Neural cell (in vitro differentiated cells): ENCODE measurements around the gene CYP19A1. TPM values are rescaled to one million over a fixed set of nuclear protein-coding genes. Genes with fewer than 3 reads are reported as not detected.

Experiments used
- H2AFZ ChIP-seq: fragments of 200-600, 300-800 bp; sonication (generic), shearing (Covaris generic); 2 replicates; pipeline ENCODE4 v1.6.0; 2014; ENCODE audit warnings: low read depth, mild to moderate bottlenecking, antibody characterized with exemption, low read length, moderate library complexity
- H3F3A ChIP-seq: fragments of 200-600 bp; shearing (Covaris generic); 2 replicates; pipeline ENCODE4 v1.6.1; 2016; ENCODE audit warnings: mild to moderate bottlenecking, moderate library complexity, mixed read lengths, antibody characterized with exemption, low read length; ENCODE audit not compliant: insufficient read depth, poor library complexity, severe bottlenecking
- H3K27ac ChIP-seq: fragments of 200-600, 300-800 bp; sonication (generic), shearing (Covaris generic); 2 replicates; pipeline ENCODE4 v1.5.1; 2014; ENCODE audit warnings: mild to moderate bottlenecking, low read length, moderate library complexity
- H3K27me3 ChIP-seq: fragments of 300-800, 200-600 bp; sonication (generic), shearing (Covaris generic); 2 replicates; pipeline ENCODE4 v1.6.0; 2014; ENCODE audit warnings: mild to moderate bottlenecking, low read depth, low read length, moderate library complexity; ENCODE audit not compliant: insufficient read depth
- H3K36me3 ChIP-seq: fragments of 300-800, 200-600 bp; sonication (generic), shearing (Covaris generic); 2 replicates; pipeline ENCODE4 v1.5.1; 2014; ENCODE audit warnings: mild to moderate bottlenecking, antibody characterized with exemption, low read length, moderate library complexity; ENCODE audit not compliant: insufficient read depth
- H3K4me2 ChIP-seq: fragments of 300-800, 200-600 bp; sonication (generic), shearing (Covaris generic); 2 replicates; pipeline ENCODE4 v1.6.0; 2014; ENCODE audit warnings: mild to moderate bottlenecking, low read length
- H3K4me3 ChIP-seq: fragments of 300-800, 200-600 bp; sonication (generic), shearing (Covaris generic); 2 replicates; pipeline ENCODE4 v1.5.1; 2014; ENCODE audit warnings: mild to moderate bottlenecking, low read length, moderate library complexity
- H3K79me2 ChIP-seq: fragments of 200-600 bp; shearing (Covaris generic); replicated peaks from 2 replicates; pipeline ENCODE4 v1.6.0; 2014; ENCODE audit warnings: mild to moderate bottlenecking, low read length, moderate library complexity; ENCODE audit not compliant: insufficient read depth
- H3K9ac ChIP-seq: fragments of 300-800, 200-600 bp; sonication (generic), shearing (Covaris generic); 2 replicates; pipeline ENCODE4 v1.6.1; 2016; ENCODE audit warnings: mild to moderate bottlenecking, low read length, mixed read lengths
- H3K9me2 ChIP-seq: fragments of 200-600 bp; shearing (Covaris generic); 2 replicates; pipeline ENCODE4 v1.6.1; 2016; ENCODE audit warnings: mild to moderate bottlenecking, low read length, mixed read lengths; ENCODE audit not compliant: insufficient read depth
- H3K9me3 ChIP-seq: fragments of 200-600, 300-800 bp; sonication (generic), shearing (Covaris generic); 2 replicates; pipeline ENCODE4 v1.6.1; 2016; ENCODE audit warnings: mild to moderate bottlenecking, mixed run types, low read length, moderate library complexity, mixed read lengths
- H4K20me1 ChIP-seq: fragments of 200-600 bp; shearing (Covaris generic); 2 replicates; pipeline ENCODE4 v1.6.1; 2016; ENCODE audit warnings: mild to moderate bottlenecking, mixed run types; ENCODE audit not compliant: insufficient read depth
- CTCF ChIP-seq: fragments of 450-650 bp; IDR thresholded peaks from 2 replicates; pipeline ENCODE4 v1.5.1; 2014; ENCODE audit warnings: antibody characterized with exemption, mild to moderate bottlenecking, moderate library complexity; ENCODE audit not compliant: poor library complexity, severe bottlenecking
- EP300 ChIP-seq: fragments of 450-650 bp; conservative IDR thresholded peaks from 2 replicates; pipeline ENCODE4 v1.6.1; 2014; ENCODE audit warnings: antibody characterized with exemption, mild to moderate bottlenecking, moderate library complexity; ENCODE audit not compliant: poor library complexity, severe bottlenecking
- EZH2 ChIP-seq: fragments of 200-600, 300-800 bp; shearing (Covaris generic), sonication (generic); IDR thresholded peaks from 2 replicates; pipeline ENCODE4 v1.6.1; 2014; ENCODE audit warnings: antibody characterized with exemption, low read length, borderline replicate concordance, mild to moderate bottlenecking; ENCODE audit not compliant: insufficient read depth, poor library complexity, severe bottlenecking
- MXI1 ChIP-seq: fragments of 450-650 bp; conservative IDR thresholded peaks from 2 replicates; pipeline ENCODE4 v1.6.1; 2014; ENCODE audit warnings: antibody characterized with exemption, mild to moderate bottlenecking; ENCODE audit not compliant: poor library complexity, severe bottlenecking
- POLR2AphosphoS5 ChIP-seq: IDR thresholded peaks from 2 replicates; pipeline ENCODE4 v1.6.1; 2012
- RAD21 ChIP-seq: fragments of 450-650 bp; conservative IDR thresholded peaks from 2 replicates; pipeline ENCODE4 v1.6.1; 2014; ENCODE audit warnings: antibody characterized with exemption, mild to moderate bottlenecking, moderate library complexity
- REST ChIP-seq: IDR thresholded peaks from 2 replicates; pipeline ENCODE4 v1.6.1; 2012; ENCODE audit warnings: borderline replicate concordance
- SMC3 ChIP-seq: fragments of 450-650 bp; conservative IDR thresholded peaks from 2 replicates; pipeline ENCODE4 v1.6.1; 2014; ENCODE audit warnings: antibody characterized with exemption, mild to moderate bottlenecking, moderate library complexity; ENCODE audit not compliant: poor library complexity
- TAF1 ChIP-seq: IDR thresholded peaks from 2 replicates; pipeline ENCODE4 v1.6.1; 2012; ENCODE audit warnings: low read depth
- polyA plus RNA-seq: library from polyadenylated mRNA; depleted of rRNA; stranded (reverse); fragments of >200 nt; gene quantifications from 2 replicates; pipeline ENCODE4 v1.2.3, GENCODE V29; 2014

CYP19A1 gene
- polyA plus RNA-seq, 1 donor from 2014 or later = not detected

- Histone ChIP-seq H3K79me2 (no peaks in the 10 kb centered on the region), H2AFZ (no peak overlapping the region), H3K9ac (no peak overlapping the region), H3K4me3 (no peak overlapping the region), H3K27ac (no peak overlapping the region), H3K36me3 (no peaks in the 10 kb centered on the region), H3K27me3 (peaks cover 7% of the 10 kb centered on the region), H3K4me2 (no peak overlapping the region), H3F3A (no peaks in the 10 kb centered on the region), H4K20me1 (no peaks in the 10 kb centered on the region), H3K9me3 (no peaks in the 10 kb centered on the region), H3K9me2 (no peaks in the 10 kb centered on the region)
- no peak for TF ChIP-seq EP300
- no peak for TF ChIP-seq CTCF
- no peak for TF ChIP-seq TAF1
- TF ChIP-seq EZH2 = no peak
- TF ChIP-seq MXI1 = no peak
- TF ChIP-seq SMC3 = no peak
- no peak for TF ChIP-seq POLR2AphosphoS5
- no peak for TF ChIP-seq RAD21
- no peak for TF ChIP-seq REST
Measured at GRCh38 chr15:51251556-51251955, 86.8 kb downstream of the CYP19A1 start.

GRCh38 chr15:51250217-51251011 lies 88.0 kb downstream of the CYP19A1 start:
- Histone ChIP-seq H3K4me3 (no peak overlapping the region), H3K4me2 (no peak overlapping the region), H4K20me1 (no peaks in the 10 kb centered on the region), H3K9me3 (no peaks in the 10 kb centered on the region), H3K27me3 (peaks cover 7% of the 10 kb centered on the region), H3K36me3 (no peaks in the 10 kb centered on the region), H2AFZ (no peak overlapping the region), H3K9ac (no peak overlapping the region), H3K27ac (no peak overlapping the region), H3K79me2 (no peaks in the 10 kb centered on the region), H3F3A (no peaks in the 10 kb centered on the region), H3K9me2 (no peaks in the 10 kb centered on the region)
- no peak for TF ChIP-seq REST
- no peak for TF ChIP-seq CTCF
- TF ChIP-seq EP300 = no peak
- TF ChIP-seq SMC3 = no peak
- no peak for TF ChIP-seq RAD21
- no peak for TF ChIP-seq MXI1
- no peak for TF ChIP-seq POLR2AphosphoS5
- TF ChIP-seq TAF1 = no peak
- no peak for TF ChIP-seq EZH2
